ENCODE results near the gene PTPRN2.

PTPRN2 gene

GRCh38 chr7:157662981-157663716 is 924.5 kb downstream of the PTPRN2 start:
- no peak for FAIRE-seq

GRCh38 chr7:157662110-157662791 is 925.4 kb downstream of the PTPRN2 start:
- no peak for FAIRE-seq
- no peak for DNase-seq (ENCODE audit: low spot score)

More at GRCh38 chr7:157662981-157663716, 924.5 kb downstream of the PTPRN2 start:
- DNase-seq (ENCODE audit: low spot score), result peak; percentile 64

DNA sequence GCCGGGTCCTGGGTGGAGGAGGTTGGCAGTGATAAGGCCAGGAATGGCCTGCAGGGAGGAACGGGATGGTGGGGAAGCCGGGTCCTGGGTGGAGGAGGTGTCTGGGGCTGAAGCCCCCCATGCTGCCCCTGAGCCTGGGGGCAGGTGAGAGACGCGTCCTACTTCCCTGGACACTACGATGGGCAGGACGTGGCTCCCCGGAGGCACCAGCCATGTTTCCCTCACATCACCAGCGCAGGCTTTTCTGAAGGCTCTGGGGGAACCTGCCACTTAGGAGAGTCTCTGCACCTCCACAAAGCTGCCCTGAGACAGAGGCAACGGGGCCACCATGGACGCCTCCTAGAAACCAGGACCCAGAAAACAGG is 926.0 kb downstream of the PTPRN2 start:
- DNase-seq (ENCODE audit: low spot score) (no peak), FAIRE-seq (no peak)

- no peak for FAIRE-seq
- DNase-seq (ENCODE audit: low spot score), result no peak
Measured at GRCh38 chr7:157660971-157661610, 926.5 kb downstream of the PTPRN2 start.

- DNase-seq (ENCODE audit: low spot score) (no peak), FAIRE-seq (no peak)
Measured at GRCh38 chr7:157658851-157659412, 928.7 kb downstream of the PTPRN2 start.

- FAIRE-seq (peak; percentile 98), DNase-seq (ENCODE audit: low spot score) (no peak)
Measured at GRCh38 chr7:157657741-157658740, 929.6 kb downstream of the PTPRN2 start.

GRCh38 chr7:157656195-157656769 is 931.3 kb downstream of the PTPRN2 start:
- FAIRE-seq (no peak), DNase-seq (ENCODE audit: low spot score) (no peak)

- DNase-seq (ENCODE audit: low spot score), result no peak
- no peak for FAIRE-seq
Measured at GRCh38 chr7:157654350-157654749, 933.3 kb downstream of the PTPRN2 start.

GRCh38 chr7:157653827-157654207 is 933.8 kb downstream of the PTPRN2 start:
- DNase-seq (ENCODE audit: low spot score), result no peak

GRCh38 chr7:157652954-157653826 is 934.4 kb downstream of the PTPRN2 start:
- no peak for DNase-seq (ENCODE audit: low spot score)
- FAIRE-seq, result no peak

More at GRCh38 chr7:157653827-157654207, 933.8 kb downstream of the PTPRN2 start:
- FAIRE-seq, result no peak

GRCh38 chr7:157652161-157652953 is 935.3 kb downstream of the PTPRN2 start:
- DNase-seq (ENCODE audit: low spot score), result no peak
- FAIRE-seq, result no peak

- DNase-seq (ENCODE audit: low spot score) (no peak), FAIRE-seq (no peak)
Measured at GRCh38 chr7:157651366-157652160, 936.1 kb downstream of the PTPRN2 start.

DNA sequence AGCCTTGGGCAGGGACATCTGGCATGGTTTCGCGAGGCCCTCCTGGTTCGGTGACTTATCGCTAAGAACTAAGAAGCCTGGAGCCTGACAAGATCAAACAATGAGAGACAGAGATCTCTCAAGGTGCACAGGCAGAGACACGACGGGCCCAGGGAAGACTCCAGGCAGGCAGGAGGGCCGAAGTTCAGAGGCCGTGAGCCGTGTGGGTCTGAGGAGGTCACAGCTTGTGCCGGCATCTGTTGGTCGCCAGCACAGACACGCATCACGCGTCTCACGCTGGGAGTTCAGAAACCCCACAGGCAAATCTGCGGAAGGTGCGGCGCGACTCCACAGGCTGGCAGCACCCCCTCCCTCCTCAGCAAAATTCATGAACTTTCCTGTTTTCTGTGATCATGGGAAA is 936.8 kb downstream of the PTPRN2 start:
- FAIRE-seq, result no peak
- DNase-seq (ENCODE audit: low spot score), result no peak

GRCh38 chr7:157650131-157650631 is 937.4 kb downstream of the PTPRN2 start:
- DNase-seq (ENCODE audit: low spot score), result no peak
- no peak for FAIRE-seq

DNA sequence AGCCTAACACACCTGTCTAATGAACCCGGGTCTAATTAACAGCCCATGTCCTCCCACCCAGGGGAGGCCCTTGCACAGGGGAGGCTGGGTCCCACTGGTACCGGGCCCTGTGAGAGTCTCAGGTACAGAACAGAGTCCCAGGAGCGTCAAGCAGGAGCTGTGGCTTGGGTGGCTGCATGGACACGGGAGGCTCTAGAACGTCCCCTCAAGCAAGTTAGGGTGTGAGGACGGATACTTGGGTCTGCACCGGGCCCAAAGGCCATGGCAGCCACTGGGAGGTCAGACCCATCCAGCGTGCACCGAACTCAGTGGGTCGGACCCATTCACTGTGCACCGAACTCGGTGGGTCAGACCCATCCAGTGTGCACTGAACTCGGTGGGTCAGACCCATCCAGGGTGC is 941.1 kb downstream of the PTPRN2 start:
- no peak for FAIRE-seq

DNA sequence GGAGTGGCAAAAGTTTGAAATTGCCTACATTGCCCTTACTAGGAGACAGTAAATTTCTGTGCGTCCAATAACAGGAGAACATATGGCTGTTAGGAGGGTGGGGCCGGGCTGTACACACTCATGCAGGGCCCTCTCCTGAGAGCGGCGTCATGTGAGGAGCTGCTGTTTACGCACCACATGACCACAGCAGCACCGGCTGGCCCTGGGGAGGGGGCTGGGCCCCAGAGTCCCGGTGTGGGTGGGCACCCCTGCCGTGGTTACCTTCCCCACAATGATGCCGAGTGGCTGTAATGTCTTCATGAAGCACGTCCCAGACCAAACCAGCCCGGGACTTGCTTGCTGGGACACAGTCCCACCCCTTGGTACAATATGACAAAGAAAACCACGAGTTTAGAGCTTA is 942.1 kb downstream of the PTPRN2 start:
- DNase-seq (ENCODE audit: low spot score), result no peak
- FAIRE-seq, result no peak

More for the DNA sequence above, 941.1 kb downstream of the PTPRN2 start:
- no peak for DNase-seq (ENCODE audit: low spot score)

- DNase-seq (ENCODE audit: low spot score) (no peak), FAIRE-seq (no peak)
Measured at GRCh38 chr7:157644946-157645345, 942.7 kb downstream of the PTPRN2 start.

DNA sequence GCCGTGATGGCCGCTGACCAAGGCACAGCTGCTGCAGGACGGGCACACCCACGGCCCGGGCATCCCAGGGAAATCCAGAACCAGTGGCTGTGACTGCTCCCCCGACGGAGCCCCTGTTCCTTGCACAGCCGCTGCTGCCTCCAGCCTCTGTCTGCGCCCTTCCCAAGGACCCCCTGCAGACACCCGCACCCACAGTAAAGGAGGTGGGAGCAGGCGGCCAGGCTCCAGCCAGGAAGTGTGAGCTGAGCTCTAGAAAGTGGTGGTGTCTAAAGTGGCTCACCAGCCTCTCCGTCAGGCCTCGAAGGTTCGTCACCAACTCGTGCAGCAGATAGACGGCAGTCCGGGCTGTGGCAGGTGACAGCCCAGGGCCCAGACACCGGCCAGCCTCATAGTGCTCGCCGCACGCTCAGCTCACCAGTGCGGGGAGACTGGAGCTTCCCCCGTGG is 944.1 kb downstream of the PTPRN2 start:
- FAIRE-seq (no peak), DNase-seq (ENCODE audit: low spot score) (no peak)
